Loucy (cell line): ENCODE results near the gene CKLF.

ENCODE experiments used
- H2AFZ ChIP-seq: fragments of 200-600 bp; sonication (generic); 2 replicates; pipeline ENCODE4 v1.6.0; 2016; ENCODE audit warnings: antibody characterized with exemption, mild to moderate bottlenecking, low read length, moderate library complexity
- H3F3A ChIP-seq: fragments of 200-600 bp; 2 replicates; pipeline ENCODE4 v1.6.0; 2016; ENCODE audit warnings: antibody characterized with exemption, low read depth, mild to moderate bottlenecking
- H3K27me3 ChIP-seq: fragments of 200-600 bp; sonication (generic); 2 replicates; pipeline ENCODE4 v1.6.1; 2014; ENCODE audit warnings: low read length, mild to moderate bottlenecking; ENCODE audit not compliant: insufficient read depth, poor library complexity, severe bottlenecking
- H3K36me3 ChIP-seq: fragments of 200-600 bp; sonication (generic); 2 replicates; pipeline ENCODE4 v1.6.1; 2016; ENCODE audit warnings: low read length; ENCODE audit not compliant: insufficient read depth
- H3K4me1 ChIP-seq: fragments of 200-600 bp; sonication (generic); 2 replicates; pipeline ENCODE4 v1.5.1; 2014; ENCODE audit warnings: low read length, mild to moderate bottlenecking; ENCODE audit not compliant: insufficient read depth, poor library complexity, severe bottlenecking
- H3K4me2 ChIP-seq: fragments of 200-600 bp; sonication (generic); 2 replicates; pipeline ENCODE4 v1.6.0; 2014; ENCODE audit warnings: antibody characterized with exemption, low read length, low read depth, mild to moderate bottlenecking; ENCODE audit not compliant: poor library complexity, severe bottlenecking
- H3K4me3 ChIP-seq: fragments of 200-600 bp; sonication (generic); 2 replicates; pipeline ENCODE4 v1.5.1; 2014; ENCODE audit warnings: low read length, mild to moderate bottlenecking, mixed read lengths; ENCODE audit not compliant: poor library complexity, severe bottlenecking
- H3K79me2 ChIP-seq: fragments of 200-600 bp; sonication (generic); 2 replicates; pipeline ENCODE4 v1.6.1; 2014; ENCODE audit warnings: low read length; ENCODE audit not compliant: insufficient read depth
- H3K9ac ChIP-seq: fragments of 200-600 bp; sonication (generic); 2 replicates; pipeline ENCODE4 v1.6.0; 2014; ENCODE audit warnings: mild to moderate bottlenecking, low read depth, low read length, moderate library complexity; ENCODE audit not compliant: poor library complexity, severe bottlenecking
- H3K9me2 ChIP-seq: fragments of 200-600 bp; sonication (generic); replicated peaks from 2 replicates; pipeline ENCODE4 v1.6.1; 2016; ENCODE audit warnings: low read depth, low read length, mixed read lengths
- H3K9me3 ChIP-seq: fragments of 200-600 bp; sonication (generic); 2 replicates; pipeline ENCODE4 v1.6.1; 2014; ENCODE audit warnings: mild to moderate bottlenecking, antibody characterized with exemption, low read length, low read depth; ENCODE audit not compliant: insufficient read depth
- H4K20me1 ChIP-seq: fragments of 200-600 bp; sonication (generic); 2 replicates; pipeline ENCODE4 v1.6.0; 2014; ENCODE audit warnings: antibody characterized with exemption, low read length, mild to moderate bottlenecking; ENCODE audit not compliant: insufficient read depth, poor library complexity, severe bottlenecking
- EZH2phosphoT487 ChIP-seq: fragments of 200-600 bp; IDR thresholded peaks from 2 replicates; pipeline ENCODE4 v1.6.1; 2018; ENCODE audit warnings: antibody characterized with exemption, mild to moderate bottlenecking, moderate library complexity, borderline replicate concordance
- TF ChIP-seq, protein P1 (sequence below): fragments of 200-600 bp; sonication (generic); conservative IDR thresholded peaks from 2 replicates; pipeline ENCODE4 v1.5.1; 2014; ENCODE audit warnings: mild to moderate bottlenecking, antibody characterized with exemption, low read length

The CKLF gene

DNA sequence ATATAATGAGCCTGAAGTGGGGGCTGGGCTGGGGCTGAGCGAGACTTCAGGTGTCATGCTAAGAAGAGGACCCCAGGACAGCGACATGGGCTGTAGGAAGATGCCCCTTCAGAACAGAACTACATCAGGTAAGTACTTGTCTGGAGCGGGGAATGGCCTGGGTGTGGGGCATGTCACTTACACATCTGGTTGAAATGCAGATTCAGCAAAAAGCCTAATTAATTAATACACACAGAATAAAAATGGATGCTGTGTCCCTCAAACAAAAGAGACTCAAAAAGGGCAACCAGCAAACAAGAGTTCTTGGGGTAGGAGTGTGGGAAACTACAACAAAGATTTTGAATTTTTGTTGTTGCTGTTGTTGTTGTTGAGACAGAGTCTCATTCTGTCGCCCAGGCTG, 38.6 kb downstream of the CKLF start:
- no peak overlapping the region for H3K4me2 ChIP-seq

DNA sequence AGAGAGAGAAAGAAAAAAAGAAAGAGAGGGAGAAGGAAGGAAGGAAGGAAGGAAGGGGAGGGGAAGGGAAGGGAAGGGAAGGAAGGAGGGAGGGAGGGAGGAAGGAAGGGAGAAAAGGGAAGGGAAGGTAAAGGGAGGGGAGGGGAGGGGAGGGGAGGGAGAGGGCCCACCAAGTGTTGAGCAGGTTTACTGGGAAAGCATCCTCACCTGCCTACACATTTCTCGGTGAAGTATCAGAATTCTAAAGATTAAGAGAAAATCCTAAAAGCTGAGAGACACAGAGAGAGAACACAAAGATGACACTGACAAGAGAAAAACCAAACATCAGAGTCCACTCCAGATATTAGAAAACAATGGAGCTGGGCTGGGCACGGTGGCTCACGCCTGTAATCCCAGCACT, 39.9 kb downstream of the CKLF start:
- no peaks in the 10 kb centered on the region for H4K20me1 ChIP-seq
- no peaks in the 10 kb centered on the region for H3K36me3 ChIP-seq
- no peaks in the 10 kb centered on the region for H3K9me3 ChIP-seq
- H3K4me2 ChIP-seq = no peak overlapping the region
- no peak overlapping the region for H3K4me3 ChIP-seq
- no peaks in the 10 kb centered on the region for H3K79me2 ChIP-seq
- peaks cover 8% of the 10 kb centered on the region for H3K4me1 ChIP-seq
- H3K9ac ChIP-seq = no peak overlapping the region
- H3F3A ChIP-seq = no peaks in the 10 kb centered on the region; the same call in 1 of the 2 replicates
- TF ChIP-seq, protein P1, sequence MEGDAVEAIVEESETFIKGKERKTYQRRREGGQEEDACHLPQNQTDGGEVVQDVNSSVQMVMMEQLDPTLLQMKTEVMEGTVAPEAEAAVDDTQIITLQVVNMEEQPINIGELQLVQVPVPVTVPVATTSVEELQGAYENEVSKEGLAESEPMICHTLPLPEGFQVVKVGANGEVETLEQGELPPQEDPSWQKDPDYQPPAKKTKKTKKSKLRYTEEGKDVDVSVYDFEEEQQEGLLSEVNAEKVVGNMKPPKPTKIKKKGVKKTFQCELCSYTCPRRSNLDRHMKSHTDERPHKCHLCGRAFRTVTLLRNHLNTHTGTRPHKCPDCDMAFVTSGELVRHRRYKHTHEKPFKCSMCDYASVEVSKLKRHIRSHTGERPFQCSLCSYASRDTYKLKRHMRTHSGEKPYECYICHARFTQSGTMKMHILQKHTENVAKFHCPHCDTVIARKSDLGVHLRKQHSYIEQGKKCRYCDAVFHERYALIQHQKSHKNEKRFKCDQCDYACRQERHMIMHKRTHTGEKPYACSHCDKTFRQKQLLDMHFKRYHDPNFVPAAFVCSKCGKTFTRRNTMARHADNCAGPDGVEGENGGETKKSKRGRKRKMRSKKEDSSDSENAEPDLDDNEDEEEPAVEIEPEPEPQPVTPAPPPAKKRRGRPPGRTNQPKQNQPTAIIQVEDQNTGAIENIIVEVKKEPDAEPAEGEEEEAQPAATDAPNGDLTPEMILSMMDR = no peak
- TF ChIP-seq EZH2phosphoT487 = no peak
- no peaks in the 10 kb centered on the region for H3K9me2 ChIP-seq
- H3K27me3 ChIP-seq = no peaks in the 10 kb centered on the region
- no peak overlapping the region for H2AFZ ChIP-seq

More for the DNA sequence above, 38.6 kb downstream of the CKLF start:
- Histone ChIP-seq H4K20me1 (no peaks in the 10 kb centered on the region), H2AFZ (no peak overlapping the region), H3F3A (no peaks in the 10 kb centered on the region), H3K79me2 (no peaks in the 10 kb centered on the region), H3K4me1 (peaks cover 9% of the 10 kb centered on the region), H3K9ac (no peak overlapping the region), H3K27me3 (no peaks in the 10 kb centered on the region), H3K9me2 (no peaks in the 10 kb centered on the region), H3K36me3 (no peaks in the 10 kb centered on the region), H3K4me3 (no peak overlapping the region), H3K9me3 (no peaks in the 10 kb centered on the region)
- TF ChIP-seq, protein P1 = no peak
- no peak for TF ChIP-seq EZH2phosphoT487

DNA sequence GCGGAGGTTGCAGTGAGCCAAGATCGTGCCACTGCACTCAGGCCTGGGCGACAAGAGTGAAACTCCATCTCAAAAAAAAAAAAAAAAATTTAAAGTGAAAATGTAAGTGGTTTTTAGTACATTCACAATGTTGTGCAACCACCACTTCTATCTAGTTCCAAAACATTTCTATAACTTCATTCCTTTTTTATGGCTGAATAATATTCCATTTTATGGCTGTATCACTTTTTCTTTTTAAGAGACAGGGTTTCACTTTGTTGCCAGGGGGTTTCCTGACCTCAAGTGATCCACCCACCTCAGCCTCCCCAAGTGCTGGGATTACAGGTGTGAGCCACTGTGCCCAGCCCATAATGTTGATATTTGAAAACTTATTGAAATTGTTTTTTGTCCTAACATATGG, 40.4 kb downstream of the CKLF start:
- Histone ChIP-seq H4K20me1 (no peaks in the 10 kb centered on the region), H3K4me3 (no peak overlapping the region), H3K27me3 (no peaks in the 10 kb centered on the region), H3K9me2 (no peaks in the 10 kb centered on the region), H3K36me3 (no peaks in the 10 kb centered on the region), H3F3A (no peaks in the 10 kb centered on the region; the same call in 1 of the 2 replicates), H3K79me2 (no peaks in the 10 kb centered on the region), H3K9me3 (no peaks in the 10 kb centered on the region), H2AFZ (no peak overlapping the region), H3K4me1 (peaks cover 5% of the 10 kb centered on the region), H3K4me2 (no peak overlapping the region), H3K9ac (no peak overlapping the region)
- no peak for TF ChIP-seq EZH2phosphoT487
- TF ChIP-seq, protein P1 = no peak
